GM19043 (cell line): ENCODE results near the gene UGCG.

Experiments
- ATAC-seq: cut with Tn5 transposase; IDR thresholded peaks from one replicate; pipeline ENCODE4 v1.9.1; 2021; ENCODE audit warnings: low read depth; ENCODE audit not compliant: unreplicated experiment

Gene UGCG

DNA sequence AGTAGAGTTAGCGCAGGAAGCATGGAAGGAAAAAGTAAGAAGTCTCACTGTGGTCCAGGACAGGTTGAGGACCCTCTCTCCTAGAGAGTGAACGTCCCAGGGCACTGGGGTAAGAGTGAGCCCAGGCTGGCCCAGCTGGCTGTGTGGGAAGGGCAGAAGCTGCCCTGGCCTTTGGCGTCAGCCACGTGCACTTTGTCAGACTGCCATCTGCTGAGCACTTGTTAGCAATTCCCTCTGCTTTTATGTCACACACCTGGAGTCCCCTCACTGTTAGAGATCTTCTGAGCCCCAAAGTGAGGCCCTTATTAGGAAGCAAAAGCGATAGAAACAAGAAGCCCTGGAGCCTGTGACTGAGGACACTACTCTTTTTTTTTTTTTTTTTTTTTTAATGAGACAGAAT is 79.1 kb downstream of the UGCG start:
- no peak for ATAC-seq

GRCh38 chr9:111978616-111979015 is 82.0 kb downstream of the UGCG start:
- ATAC-seq = no peak

DNA sequence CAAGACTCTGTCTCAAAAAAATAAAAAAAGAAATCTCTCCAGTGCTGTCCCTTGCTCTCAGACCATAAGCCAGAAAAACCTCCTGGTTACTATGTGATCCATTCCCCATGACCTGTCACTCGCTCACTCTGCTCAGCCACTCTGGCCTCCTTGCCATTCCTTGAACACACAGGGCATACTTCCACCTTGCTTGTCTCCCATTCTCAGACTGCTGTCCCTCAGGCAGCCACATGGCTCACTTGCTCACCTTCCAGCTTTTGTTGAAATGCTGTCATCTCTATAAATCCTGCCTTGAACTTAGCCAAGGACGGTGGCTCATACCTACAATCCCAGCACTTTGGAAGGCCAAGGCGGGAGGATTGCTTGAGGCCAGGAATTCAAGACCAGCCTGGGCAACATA is 82.9 kb downstream of the UGCG start:
- no peak for ATAC-seq

- ATAC-seq = no peak
These were observed 83.8 kb downstream of the UGCG start for GRCh38 chr9:111980398-111980797.

DNA sequence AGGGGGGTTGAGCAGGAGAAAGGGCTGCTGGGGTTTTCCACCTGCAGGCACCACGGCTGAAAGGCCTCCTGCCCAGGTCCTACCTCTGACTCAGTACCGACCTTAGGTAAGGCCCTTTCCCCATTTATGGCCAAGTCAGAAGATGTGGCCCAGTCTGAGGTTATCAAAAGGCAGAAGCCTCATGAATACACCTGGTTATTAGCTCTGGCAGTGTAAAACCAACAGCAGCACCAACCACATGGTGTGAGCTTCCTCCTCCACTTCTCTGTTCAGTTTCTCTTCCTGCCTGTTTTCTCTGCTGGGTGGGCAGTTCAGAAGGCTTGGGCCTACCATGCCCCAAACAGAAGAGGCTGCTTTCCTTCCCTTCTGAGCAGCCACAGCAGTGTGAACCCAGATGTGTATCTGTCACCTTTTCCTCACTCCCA is 86.9 kb downstream of the UGCG start:
- peak; percentile 61 for ATAC-seq

DNA sequence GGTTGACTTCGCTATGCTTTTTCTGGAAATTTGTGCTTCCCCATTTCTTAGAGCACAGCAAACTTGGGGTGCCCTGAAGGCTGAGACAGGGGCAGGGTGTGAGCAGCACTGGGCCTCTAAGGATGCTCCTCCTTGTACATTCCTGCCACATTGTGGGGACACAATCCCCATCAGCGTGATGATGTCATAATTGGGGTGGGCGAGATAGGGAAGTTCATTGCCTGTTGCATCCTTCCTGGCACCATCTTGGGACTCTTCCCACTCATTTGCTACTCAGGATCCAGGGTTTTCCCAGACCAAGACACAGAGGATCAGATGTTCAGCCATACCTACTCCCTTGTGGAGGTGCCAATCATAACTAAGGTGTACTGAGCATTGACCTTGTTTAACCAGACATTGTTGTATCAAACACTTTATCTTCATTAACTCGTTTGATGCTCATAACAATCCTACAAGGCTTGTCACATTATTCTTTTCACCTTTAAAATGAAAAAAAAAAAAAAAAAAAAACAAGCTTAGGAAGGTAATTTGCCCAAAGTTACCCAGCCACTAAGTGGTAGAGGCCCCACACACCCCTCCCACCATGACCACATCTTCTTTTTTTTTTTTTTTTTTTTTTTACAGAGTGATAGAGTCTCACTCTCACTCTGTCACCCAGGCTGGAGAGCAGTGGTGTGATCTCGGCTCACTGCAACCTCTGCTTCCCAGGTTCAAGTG is 87.6 kb downstream of the UGCG start:
- ATAC-seq = no peak
